GM21447 (cell line): ENCODE data around the gene NELFCD.
"Not testable (repeated sequence)": the region's sequence is repeated elsewhere in the genome, so short reads cannot be mapped to it uniquely, and the experiment has no call there.

Experiments used
- ATAC-seq: cut with Tn5 transposase; IDR thresholded peaks from one replicate; pipeline ENCODE4 v1.9.1; 2021; ENCODE audit not compliant: unreplicated experiment

Gene NELFCD

GRCh38 chr20:58971429-58971828, 9.6 kb upstream of the NELFCD start:
- ATAC-seq = no peak

- no peak for ATAC-seq
Measured at GRCh38 chr20:58973179-58973578, 7.9 kb upstream of the NELFCD start.

- no peak for ATAC-seq
Measured at GRCh38 chr20:58973866-58974265, 7.2 kb upstream of the NELFCD start.

- no peak for ATAC-seq
Measured at GRCh38 chr20:58975353-58975752, 5.7 kb upstream of the NELFCD start.

GRCh38 chr20:58976061-58976730, 4.9 kb upstream of the NELFCD start:
- no peak for ATAC-seq

- ATAC-seq = no peak
Measured at GRCh38 chr20:58978351-58979190, 2.5 kb upstream of the NELFCD start.

GRCh38 chr20:58981628-58982364, 740 bp downstream of the NELFCD start:
- peak; percentile 7 for ATAC-seq

GRCh38 chr20:58982406-58983114, 1.5 kb downstream of the NELFCD start:
- no peak for ATAC-seq

- ATAC-seq = not testable (repeated sequence)
Measured at GRCh38 chr20:58983115-58983468, 2.0 kb downstream of the NELFCD start.

GRCh38 chr20:58984691-58985090, 3.6 kb downstream of the NELFCD start:
- ATAC-seq = no peak

- no peak for ATAC-seq
Measured at GRCh38 chr20:58985656-58986055, 4.6 kb downstream of the NELFCD start.

- ATAC-seq = no peak
Measured at GRCh38 chr20:58986286-58986967, 5.4 kb downstream of the NELFCD start.

- ATAC-seq = no peak
Measured at GRCh38 chr20:58986968-58987517, 6.0 kb downstream of the NELFCD start.

GRCh38 chr20:58987790-58988564, 6.9 kb downstream of the NELFCD start:
- no peak for ATAC-seq

GRCh38 chr20:58988565-58988882, 7.5 kb downstream of the NELFCD start:
- no peak for ATAC-seq

GRCh38 chr20:58989196-58989595, 8.1 kb downstream of the NELFCD start:
- ATAC-seq = no peak

- ATAC-seq = no peak
Measured at GRCh38 chr20:58990651-58991445, 9.8 kb downstream of the NELFCD start.

GRCh38 chr20:58991715-58992114, 10.7 kb downstream of the NELFCD start:
- ATAC-seq = no peak

- ATAC-seq = no peak
Measured at GRCh38 chr20:58992911-58993310, 11.9 kb downstream of the NELFCD start.
